OCI-LY3 (cell line): Measurements from ENCODE around the gene F8.

ENCODE experiments used
- CTCF ChIP-seq: fragments of 200-600, 300-600 bp; sonication (generic); IDR thresholded peaks from 2 replicates; pipeline ENCODE4 v1.5.1; 2014; ENCODE audit warnings: antibody characterized with exemption, low read length, low read depth
- EZH2phosphoT487 ChIP-seq: fragments of 200-600 bp; shearing (Covaris generic); IDR thresholded peaks from 2 replicates; pipeline ENCODE4 v1.6.1; 2018; ENCODE audit warnings: antibody characterized with exemption, mixed run types, low read depth

GRCh38 chrX:155055494-155055893, 33.0 kb upstream of the F8 start:
- TF ChIP-seq CTCF (no peak), EZH2phosphoT487 (no peak)
